H7 (cell line): ENCODE data around the gene ART5. TPM values are rescaled to one million over a fixed set of nuclear protein-coding genes. Genes with fewer than 3 reads are reported as not detected.
"Not testable (repeated sequence)": the region's sequence is repeated elsewhere in the genome, so short reads cannot be mapped to it uniquely, and the experiment has no call there.

ENCODE experiments used
- DNase-seq: peaks from one replicate; pipeline ENCODE4 v3.0.0; 2012
- H3K27me3 ChIP-seq: 2 replicates; pipeline ENCODE4 v1.6.0; 2011; ENCODE audit warnings: mild to moderate bottlenecking, low read length; ENCODE audit not compliant: control insufficient read depth, insufficient read depth
- H3K36me3 ChIP-seq: replicated peaks from 2 replicates; pipeline ENCODE4 v1.5.1; 2011; ENCODE audit warnings: low read length; ENCODE audit not compliant: control insufficient read depth, insufficient read depth
- H3K4me3 ChIP-seq: 2 replicates; pipeline ENCODE4 v1.5.1; 2011; ENCODE audit warnings: low read depth, mild to moderate bottlenecking, control low read depth, low read length, moderate library complexity; ENCODE audit not compliant: insufficient read depth
- total RNA-seq: library from RNA; depleted of rRNA; stranded (reverse); fragments of >200 nt; shearing (Covaris generic); gene quantifications from 2 replicates; pipeline ENCODE4 v1.2.3, GENCODE V29; 2014

The ART5 gene
- total RNA-seq, 1 experiment from 2014 or later, result 6.5 TPM

DNA sequence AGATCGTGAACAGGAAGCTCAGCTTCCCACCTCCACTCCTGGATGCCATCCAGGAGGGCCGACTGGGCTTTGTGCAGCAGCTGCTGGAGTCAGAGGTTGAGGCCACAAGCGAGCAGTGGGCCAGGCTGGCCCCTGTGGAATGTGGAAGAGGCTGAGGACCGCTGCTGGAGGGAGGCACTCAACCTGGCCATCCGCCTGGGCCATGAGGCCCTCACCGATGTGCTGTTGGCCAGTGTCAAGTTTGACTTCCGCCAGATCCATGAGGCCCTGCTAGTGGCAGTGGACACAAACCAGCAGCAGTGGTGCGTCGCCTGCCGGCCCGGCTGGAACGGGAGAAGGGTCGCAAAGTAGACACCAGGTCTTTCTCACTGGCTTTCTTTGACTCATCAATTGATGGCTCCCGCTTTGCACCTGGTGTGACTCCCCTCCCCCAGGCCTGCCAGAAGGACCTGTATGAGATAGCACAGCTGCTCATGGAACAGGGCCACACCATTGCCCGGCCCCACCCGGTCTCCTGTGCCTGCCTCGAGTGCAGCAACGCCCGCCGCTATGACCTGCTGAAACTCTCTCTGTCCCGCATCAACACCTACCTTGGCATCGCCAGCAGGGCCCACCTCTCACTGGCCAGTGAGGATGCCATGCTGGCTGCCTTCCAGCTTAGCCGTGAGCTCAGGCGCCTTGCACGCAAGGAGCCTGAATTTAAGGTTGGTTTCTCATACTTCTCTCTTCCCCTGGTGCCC is 24.9 kb downstream of the ART5 start:
- DNase-seq, result no peak
- H3K27me3 ChIP-seq, result no peaks in the 10 kb centered on the region; the same call in 1 of the 2 replicates
- no peak overlapping the region for H3K4me3 ChIP-seq
- no peaks in the 10 kb centered on the region for H3K36me3 ChIP-seq

DNA sequence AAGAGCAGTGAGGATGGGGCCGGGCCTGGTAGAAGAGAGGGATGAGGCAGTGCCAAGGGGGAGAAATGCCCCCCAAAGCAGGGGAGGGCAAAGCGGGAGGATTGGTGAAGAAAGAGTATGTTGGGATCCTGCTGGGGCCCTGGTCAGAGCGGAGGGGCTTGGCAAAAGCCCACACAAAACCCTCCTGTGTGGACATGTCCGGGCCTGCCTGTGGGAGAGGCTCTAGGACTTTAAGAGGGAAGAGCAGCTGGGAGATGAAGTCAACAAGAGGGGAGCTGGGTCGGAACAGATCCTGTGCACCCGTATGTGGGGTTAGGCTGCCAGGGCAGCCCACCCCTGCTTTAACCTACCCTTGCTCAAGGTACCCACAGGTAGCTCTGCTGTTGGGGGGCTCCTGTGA is 25.8 kb downstream of the ART5 start:
- H3K36me3 ChIP-seq, result no peaks in the 10 kb centered on the region
- no peaks in the 10 kb centered on the region; the same call in 1 of the 2 replicates for H3K27me3 ChIP-seq
- H3K4me3 ChIP-seq, result no peak overlapping the region
- DNase-seq, result no peak

DNA sequence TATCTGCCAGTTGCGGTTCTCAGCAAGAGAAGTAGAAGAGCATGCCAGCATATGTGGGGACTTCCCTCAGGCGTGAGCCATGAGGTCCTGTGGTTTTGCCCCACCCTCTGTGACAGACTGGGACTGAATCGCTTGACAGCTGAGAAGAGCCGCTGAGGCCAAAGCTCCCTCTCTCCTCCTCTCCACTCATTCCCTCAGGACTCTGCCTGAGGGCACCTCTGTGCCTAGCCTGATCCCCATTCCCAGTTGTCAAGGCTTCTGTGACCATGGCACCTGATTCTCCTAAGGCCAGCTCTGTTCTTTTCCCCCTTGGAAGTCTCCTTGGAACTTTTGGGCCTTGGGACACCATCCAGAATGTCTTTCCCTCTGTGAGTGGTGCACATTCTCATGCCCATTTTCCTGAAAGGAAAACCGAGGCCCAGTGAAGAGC is 27.0 kb downstream of the ART5 start:
- DNase-seq, result no peak
- Histone ChIP-seq H3K4me3 (no peak overlapping the region), H3K27me3 (no peaks in the 10 kb centered on the region; the same call in 1 of the 2 replicates), H3K36me3 (no peaks in the 10 kb centered on the region)

DNA sequence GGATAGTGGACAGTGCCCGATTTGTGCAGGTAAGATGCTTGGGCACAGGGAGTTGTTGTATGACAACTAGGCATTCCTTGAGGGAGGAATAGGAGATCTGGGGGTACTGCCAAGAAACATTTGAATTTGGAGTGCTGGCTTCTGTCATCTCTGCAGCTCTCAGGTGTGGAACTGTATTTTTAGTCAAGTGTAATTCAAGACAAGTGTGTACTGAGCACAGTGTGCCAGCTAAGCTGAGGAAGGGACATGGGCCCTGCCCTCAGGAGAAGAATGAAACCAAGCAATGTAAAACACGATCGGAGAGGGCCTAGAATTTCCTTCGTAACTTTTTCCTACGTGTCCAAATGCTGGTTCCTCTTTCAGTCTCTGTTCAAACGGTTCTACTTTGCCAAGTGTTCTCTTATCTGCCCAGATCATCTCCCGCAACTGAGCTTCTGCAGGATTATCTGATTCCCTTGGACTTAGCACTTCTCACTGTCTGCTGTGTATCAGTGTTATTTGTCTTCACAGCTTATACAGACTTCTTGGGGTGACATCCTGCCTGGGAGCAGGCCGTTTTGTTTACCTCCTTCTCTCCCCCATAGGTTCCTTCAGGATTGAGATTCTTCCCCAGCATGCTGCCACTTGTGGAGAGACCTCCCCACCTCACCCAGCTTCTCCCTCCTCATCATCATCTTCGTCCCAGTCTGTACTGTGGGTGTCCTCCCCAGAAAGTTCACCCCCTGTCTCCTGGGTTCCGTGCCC is 27.6 kb downstream of the ART5 start:
- DNase-seq, result no peak
- no peak overlapping the region for H3K4me3 ChIP-seq

DNA sequence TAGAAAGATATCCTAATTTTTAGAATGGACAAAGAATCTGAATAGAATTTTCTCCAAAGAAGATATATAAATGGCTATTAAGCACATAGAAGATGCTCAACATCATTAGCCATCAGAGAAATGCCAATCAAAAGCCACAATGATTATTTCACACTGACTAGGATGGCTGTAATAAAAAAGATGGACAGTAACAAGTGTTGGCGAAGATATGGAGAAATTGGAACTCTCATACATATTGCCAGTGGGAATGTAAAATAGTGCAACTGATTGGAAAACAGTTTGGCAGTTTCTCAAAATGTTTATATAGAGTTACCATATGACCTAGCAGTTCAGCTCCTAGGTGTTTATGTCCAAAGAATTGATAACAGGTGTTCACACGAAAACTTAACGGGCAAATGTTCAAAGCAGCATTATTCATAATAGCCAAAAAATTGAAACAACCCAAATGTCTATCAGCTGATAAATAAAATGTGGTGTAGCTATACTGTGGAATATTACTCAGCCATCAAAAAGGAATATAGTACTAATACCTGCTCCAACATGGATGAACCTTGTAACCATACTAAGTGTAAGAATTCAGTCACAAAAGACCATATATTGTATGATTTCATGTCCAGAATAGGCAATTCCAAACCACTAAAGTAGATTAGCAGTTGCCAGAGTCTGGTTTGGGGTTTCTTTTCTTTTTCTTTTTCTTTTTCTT is 29.7 kb downstream of the ART5 start:
- DNase-seq, result no peak
- H3K27me3 ChIP-seq, result no peaks in the 10 kb centered on the region; the same call in 1 of the 2 replicates
- no peak overlapping the region for H3K4me3 ChIP-seq
- no peaks in the 10 kb centered on the region for H3K36me3 ChIP-seq

More for the DNA sequence above, 27.6 kb downstream of the ART5 start:
- H3K27me3 ChIP-seq, result no peaks in the 10 kb centered on the region; the same call in 1 of the 2 replicates
- no peaks in the 10 kb centered on the region for H3K36me3 ChIP-seq

DNA sequence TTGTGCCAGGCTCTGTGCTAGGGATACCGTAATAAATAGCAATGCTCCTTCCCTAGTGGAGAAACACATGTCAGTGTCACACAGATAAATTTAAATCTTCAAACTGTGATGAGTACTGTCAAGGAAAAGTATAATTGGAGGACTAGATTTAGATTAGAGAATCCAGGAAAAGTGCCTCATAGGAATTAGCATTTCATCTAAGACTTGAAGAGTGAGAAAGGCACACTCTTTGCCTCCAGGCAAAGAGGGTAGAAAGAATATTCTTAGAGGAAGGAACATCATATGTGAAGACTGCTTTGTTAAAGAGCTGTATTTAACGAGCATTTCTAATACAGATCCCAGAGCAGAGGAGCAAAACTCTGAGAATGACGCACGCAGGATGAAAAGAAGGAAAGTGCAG is 30.9 kb downstream of the ART5 start:
- DNase-seq, result no peak
- Histone ChIP-seq H3K4me3 (no peak overlapping the region), H3K27me3 (no peaks in the 10 kb centered on the region; the same call in 1 of the 2 replicates), H3K36me3 (no peaks in the 10 kb centered on the region)

DNA sequence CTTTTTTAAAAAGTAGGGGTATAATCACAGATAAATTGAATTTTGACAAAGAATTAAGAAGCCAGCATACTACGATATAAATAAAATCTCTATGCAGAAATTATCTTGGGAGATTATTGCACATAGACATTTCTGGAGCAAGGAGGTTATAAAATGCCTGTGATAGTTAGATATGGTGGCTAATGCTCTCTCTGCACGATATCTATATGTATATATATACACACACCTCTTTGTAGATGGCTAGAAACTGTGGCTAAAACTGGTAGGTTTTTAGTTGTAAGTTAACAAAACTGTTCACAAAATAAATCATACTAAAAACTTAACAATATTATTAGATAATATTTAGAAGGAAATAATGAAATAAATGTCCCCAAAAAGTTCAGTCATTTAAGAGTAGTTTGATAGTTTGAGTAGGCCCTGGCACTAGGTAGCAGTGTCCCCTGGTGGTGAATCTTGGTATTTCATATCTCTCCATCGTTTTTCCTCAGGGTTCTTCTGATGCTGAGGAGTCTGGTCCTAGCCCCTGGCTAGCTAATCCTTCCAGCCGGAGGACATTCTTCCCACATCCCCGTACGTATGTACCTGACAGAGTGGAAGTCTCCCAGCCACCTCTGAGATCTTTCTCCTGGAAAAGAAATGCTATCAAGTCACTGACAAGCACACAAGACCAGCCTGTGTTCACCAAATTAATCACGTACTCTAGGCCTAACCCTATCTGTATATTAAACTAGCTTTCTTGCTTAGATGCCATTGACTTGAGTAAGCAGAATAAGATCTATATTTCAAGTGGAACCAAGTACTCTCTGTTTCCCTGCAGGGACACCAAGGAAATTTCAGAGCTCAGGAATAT is 32.2 kb downstream of the ART5 start:
- peak; percentile 83 for DNase-seq
- Histone ChIP-seq H3K36me3 (no peaks in the 10 kb centered on the region), H3K4me3 (no peak overlapping the region), H3K27me3 (no peaks in the 10 kb centered on the region)

DNA sequence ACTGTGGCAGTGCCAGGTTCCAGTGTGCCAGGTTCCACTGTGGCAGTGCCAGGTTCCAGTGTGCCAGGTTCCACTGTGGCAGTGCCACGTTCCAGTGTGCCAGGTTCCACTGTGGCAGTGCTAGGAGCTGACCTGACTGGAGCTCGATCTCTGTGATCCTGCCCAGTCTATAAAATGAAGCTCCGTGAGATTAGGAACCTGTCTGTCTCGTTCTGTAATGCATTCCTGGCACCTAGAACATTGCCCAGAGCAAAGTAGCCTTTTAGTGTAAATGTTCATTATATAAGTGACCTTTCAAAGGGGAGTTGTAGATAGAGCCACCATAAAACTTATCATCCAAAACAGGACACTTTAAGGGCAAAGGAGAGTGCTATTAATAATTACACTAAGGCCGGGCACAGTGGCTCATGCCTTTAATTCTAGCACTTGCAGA is 36.0 kb downstream of the ART5 start:
- no peaks in the 10 kb centered on the region for H3K27me3 ChIP-seq
- DNase-seq, result no peak
- H3K4me3 ChIP-seq, result no peak overlapping the region
- no peaks in the 10 kb centered on the region for H3K36me3 ChIP-seq

DNA sequence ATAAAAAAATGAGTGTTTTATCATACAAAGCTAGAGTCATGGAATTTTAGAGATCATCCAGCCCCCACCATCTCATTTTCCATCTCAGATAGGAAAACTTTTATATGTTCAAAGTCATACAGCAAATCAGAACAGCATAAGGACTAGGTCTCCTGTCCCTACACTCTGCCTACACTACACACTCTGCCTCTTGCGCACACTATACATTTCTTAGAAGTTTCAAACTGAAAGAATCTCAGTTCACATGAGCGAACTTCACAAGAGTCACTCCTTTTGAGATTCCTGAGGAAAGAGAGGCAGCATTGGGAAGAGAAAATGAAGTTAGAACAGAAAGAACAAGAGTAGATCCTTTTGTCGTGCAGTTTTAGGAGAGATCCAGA is 36.5 kb downstream of the ART5 start:
- no peak for DNase-seq
- no peaks in the 10 kb centered on the region for H3K36me3 ChIP-seq
- no peaks in the 10 kb centered on the region for H3K27me3 ChIP-seq

DNA sequence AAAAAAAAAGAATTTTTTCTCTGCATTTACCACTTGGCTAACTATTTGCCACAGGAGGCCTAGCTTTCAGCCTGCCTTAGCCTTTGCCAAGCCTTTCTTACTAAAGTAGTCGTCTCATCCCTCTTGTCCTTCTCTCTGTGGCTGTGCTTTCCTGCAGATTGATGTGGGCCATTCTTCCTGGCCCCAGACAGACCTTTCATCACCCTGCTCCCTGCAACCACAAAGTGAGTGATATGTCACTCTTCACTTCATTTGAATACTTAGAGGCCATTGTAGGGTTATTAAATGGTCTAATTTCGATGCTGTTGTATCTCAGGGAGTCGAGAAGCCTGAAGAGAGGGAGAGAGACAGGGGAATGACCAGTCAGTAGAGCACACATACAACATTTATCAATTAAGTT is 37.6 kb downstream of the ART5 start:
- no peak overlapping the region for H3K4me3 ChIP-seq
- no peaks in the 10 kb centered on the region for H3K36me3 ChIP-seq
- no peak for DNase-seq
- no peaks in the 10 kb centered on the region for H3K27me3 ChIP-seq

More for the DNA sequence above, 36.5 kb downstream of the ART5 start:
- H3K4me3 ChIP-seq, result no peak overlapping the region

DNA sequence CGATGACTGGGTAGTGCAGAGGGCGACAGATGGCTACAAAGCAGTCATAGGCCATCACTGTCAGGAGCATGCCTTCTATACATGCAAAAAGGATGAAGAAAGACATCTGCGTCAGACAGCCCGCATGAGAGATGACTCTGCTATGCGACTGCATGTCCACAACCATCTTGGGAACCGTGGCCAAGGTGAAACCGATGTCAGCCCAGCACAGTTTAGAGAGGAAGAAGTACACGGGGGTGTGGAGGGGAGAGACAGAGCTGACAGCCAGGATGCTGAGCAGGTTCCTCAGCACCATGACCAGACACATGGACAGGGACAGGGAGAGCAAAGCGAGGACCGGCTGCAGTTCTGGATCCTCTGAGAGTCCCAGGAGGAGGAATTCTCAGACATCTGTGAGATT is 41.6 kb downstream of the ART5 start:
- not testable (repeated sequence) for DNase-seq, H3K36me3 ChIP-seq, H3K27me3 ChIP-seq, H3K4me3 ChIP-seq

DNA sequence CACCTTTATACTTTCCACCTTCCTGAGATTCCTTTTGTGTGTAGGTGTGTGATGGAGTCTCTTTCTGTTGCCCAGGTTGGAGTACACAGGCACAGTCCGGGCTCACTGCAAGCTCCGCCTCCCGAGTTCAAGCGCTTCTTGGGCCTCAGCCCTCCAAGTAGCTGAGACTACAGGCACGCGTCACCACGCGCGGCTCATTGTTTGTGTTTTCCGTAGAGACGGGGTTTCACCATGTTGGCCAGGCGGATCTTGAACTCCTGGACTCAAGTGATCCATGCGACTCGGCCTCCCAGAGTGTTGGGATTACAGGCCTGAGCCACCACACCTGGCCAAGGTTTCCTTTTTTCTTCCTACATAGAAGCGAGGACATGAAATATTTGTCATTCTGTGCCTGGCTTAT is 44.0 kb downstream of the ART5 start:
- not testable (repeated sequence) for H3K27me3 ChIP-seq, H3K4me3 ChIP-seq, H3K36me3 ChIP-seq, DNase-seq

DNA sequence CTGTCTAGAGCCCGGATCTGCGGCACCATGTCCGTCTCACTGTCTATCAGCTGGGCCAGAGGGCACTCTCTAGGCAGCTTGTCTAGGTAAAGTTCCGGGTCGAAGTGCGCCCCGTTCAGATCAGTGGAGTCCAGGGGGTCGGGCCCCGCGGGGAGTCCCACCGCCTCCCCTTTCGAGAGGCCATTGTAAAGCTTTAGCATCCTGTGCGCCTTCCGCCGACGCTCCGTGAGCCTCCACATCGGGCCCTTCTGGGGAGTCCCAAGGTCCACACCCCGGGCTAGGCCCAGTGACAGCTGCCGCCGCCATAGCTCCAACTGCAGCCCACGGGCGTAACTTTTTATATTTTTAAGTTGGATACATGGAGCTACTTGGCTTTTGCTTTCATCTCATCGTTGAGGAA is 50.5 kb downstream of the ART5 start:
- not testable (repeated sequence) for DNase-seq, H3K36me3 ChIP-seq, H3K27me3 ChIP-seq, H3K4me3 ChIP-seq

DNA sequence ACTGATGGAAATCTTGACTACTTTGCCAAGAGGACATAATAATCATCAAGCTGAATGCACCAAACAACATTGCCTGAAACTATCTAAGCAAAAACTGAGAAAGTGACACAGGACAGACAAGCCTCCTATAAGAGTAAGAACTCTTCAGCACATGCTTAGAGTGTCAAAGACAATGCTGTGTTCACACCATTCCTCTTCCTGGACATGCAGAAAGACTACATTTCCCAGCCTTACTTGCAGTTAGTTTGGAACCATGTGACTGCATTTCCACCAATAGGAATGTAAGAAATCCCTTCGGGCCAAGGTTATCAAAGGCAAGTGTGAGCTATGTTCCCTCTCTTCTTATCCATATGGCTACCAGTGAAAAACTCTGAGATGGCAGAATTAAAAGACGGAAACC is 51.6 kb downstream of the ART5 start:
- H3K36me3 ChIP-seq, DNase-seq, H3K27me3 ChIP-seq, H3K4me3 ChIP-seq: not testable (repeated sequence)
